GM21515 (cell line): ENCODE measurements around the gene HMGCR.

Experiments
- ATAC-seq: cut with Tn5 transposase; IDR thresholded peaks from one replicate; pipeline ENCODE4 v1.9.1; 2021; ENCODE audit not compliant: unreplicated experiment

The HMGCR gene

DNA sequence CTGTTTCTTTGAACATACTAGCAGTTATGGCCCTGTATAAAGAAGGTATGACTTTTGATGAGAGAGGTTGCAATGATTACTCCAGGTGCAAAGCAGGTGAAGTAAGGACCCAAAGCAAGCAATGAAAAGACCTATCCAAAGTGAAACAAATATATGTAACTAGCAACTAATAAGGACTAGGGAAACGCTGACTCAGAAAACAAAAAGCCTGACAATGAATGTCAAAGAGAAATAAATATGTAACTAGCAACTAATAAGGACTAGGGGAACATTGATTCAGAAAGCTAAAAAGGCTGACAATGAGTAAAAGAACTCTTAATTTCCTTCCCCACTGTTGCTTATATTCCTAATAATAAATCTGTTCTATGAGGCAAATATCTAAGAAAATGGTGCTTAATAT is 43.1 kb downstream of the HMGCR start:
- ATAC-seq: no peak

DNA sequence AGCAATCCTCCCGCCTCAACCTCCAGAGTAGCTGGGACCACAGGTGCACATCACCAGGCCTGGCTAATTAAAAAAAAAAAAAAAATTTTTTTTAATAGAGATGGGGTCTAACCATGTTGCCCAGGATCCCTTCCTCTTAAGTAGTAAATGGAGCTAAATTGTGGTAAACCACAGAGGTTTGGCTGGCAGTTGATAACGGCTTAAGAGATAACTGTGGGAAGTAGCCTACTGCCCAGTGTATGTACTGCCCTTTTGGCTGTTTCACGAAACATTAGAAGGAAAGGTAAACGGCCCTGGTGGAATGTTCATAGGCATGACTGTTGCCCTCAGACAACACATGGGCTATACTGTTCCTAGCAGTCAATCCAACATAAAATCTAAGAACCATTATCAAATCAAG is 44.4 kb downstream of the HMGCR start:
- no peak for ATAC-seq

DNA sequence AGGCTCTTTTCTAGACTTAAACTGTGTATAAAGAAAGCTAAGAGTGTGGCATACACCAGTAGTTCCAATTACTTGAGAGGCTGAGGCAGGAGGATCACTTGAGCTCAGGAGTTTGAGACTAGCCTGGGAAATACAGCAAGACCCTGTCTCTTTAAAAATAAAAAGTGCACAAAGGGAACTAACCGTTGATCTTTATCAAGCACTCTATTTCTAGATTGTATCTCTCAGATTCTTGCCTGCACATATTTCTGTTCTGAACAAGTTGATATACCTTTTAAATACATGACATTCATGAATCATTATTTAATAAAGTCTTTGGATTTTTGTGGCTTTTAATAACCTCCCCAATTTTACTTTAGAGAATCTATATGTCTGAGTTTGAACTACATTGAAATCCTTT is 47.2 kb downstream of the HMGCR start:
- no peak for ATAC-seq

DNA sequence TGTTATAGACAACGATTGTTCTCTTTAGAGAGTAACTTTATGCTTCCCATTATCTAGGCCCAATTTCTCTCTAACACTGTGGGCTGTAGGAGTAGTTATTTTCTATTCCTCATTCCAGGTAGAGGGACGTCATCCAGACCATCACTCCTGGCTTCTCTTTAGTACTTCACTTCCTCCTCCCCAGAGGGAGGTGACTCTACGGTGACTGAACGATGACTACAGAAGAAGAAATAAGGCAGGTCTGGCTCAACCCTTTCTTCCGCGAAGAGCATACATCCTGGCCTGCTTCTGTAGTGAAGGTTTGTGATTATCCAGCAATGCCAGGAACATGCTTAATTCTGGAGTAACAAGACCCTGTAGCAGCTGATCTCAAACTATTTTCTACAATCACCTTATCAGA is 50.8 kb downstream of the HMGCR start:
- no peak for ATAC-seq

DNA sequence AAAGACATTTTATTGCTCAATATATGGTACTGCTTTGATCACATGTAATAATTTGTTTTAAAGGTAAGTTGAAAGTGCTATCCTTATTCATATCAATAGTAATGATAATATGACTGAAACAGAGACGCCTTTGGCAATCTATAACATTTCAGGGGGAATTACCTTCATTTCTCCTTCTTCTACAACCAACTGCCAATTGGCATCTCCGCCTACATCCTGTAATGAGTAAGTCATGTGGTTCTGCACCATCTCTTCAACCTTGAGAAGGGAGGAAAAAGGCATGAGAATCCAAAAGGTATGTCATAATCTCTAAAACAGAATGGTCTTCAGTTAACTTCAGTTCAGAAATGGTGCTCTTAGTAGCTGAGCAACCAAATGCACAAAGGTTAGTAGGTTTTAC is 52.4 kb downstream of the HMGCR start:
- no peak for ATAC-seq

DNA sequence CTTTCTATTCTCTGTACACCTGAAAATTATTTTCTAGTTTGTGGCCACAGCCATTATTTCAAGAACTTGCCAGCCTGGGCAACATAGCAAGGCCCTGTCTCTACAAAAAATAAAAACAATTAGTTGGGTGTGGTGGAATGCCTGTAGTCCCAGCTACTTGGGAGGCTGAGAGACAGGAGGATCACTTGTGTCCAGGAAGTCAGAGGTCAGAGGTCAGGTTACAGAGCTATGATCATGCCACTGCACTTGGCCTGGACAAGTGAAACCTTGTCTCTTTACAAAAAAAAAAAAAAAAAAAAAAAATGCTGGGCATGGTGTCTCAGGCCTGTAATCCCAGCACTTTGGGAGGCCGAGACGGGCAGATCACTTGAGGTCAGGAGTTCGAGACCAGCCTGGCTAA is 58.3 kb downstream of the HMGCR start:
- ATAC-seq: no peak

DNA sequence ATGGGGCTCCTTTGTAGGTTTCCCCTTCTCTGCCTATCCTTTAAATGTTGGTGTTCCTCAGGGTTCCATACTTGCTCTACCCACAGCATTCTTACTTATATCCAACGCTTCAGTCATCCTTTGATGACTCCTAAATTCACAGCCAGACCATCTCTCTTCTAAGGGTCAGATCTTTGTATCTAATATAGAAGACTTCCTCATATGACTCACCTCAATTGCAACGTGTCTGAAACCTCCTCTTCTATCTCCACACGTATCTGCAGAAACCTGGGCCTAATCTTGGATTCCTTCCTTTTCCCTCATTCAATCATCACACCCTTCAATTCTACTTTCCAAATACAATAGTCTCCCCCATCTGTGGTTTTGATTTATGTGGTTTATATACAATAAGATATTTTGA is 68.3 kb downstream of the HMGCR start:
- ATAC-seq: no peak
